H1 (cell line): ENCODE measurements around the gene MINDY3. TPM values are rescaled to one million over a fixed set of nuclear protein-coding genes. Genes with fewer than 3 reads are reported as not detected.

Experiments
- CTCF ChIA-PET: fragments of 300-600 bp; sonication (Branson Sonifier 250); formaldehyde crosslinking; loops from one replicate; lab custom pipeline; 2021; ENCODE audit not compliant: partially characterized antibody; lab: Charles Lee
- POLR2A ChIA-PET: fragments of 300-600 bp; sonication (Branson Sonifier 250); formaldehyde crosslinking; loops from one replicate; lab custom pipeline; 2021; ENCODE audit warnings: inconsistent platforms; ENCODE audit not compliant: partially characterized antibody; lab: Charles Lee
- DNase-seq, 2 experiments: peaks; one replicate each; pipeline versions ENCODE4 v3.0.0 to v3.0.0-alpha.2; 2010 to 2022; ENCODE audit warnings: low spot score in 2 of 2, low read depth in 1 of 2, mixed read lengths in 1 of 2
- FAIRE-seq: peaks from 2 replicates; lab custom pipeline; 2011; peaks lifted over from hg19 to GRCh38; lab: Jason Lieb, UNC
- H2AFZ ChIP-seq: 2 replicates; pipeline ENCODE4 v1.8.1; 2012; ENCODE audit warnings: low read length, inconsistent platforms
- H2AK5ac ChIP-seq: 2 replicates; pipeline ENCODE4 v1.6.1; 2013; ENCODE audit warnings: low read depth, low read length
- H2BK120ac ChIP-seq: replicated peaks from 2 replicates; pipeline ENCODE3; 2013; ENCODE audit warnings: low read depth, low read length, inconsistent platforms
- H2BK12ac ChIP-seq: 2 replicates; pipeline ENCODE4 v1.6.1; 2013; ENCODE audit warnings: low read depth, low read length
- H2BK15ac ChIP-seq: 2 replicates; pipeline ENCODE4 v1.6.1; 2013; ENCODE audit warnings: low read length
- H2BK20ac ChIP-seq: 2 replicates; pipeline ENCODE4 v1.6.1; 2013; ENCODE audit warnings: low read length
- H2BK5ac ChIP-seq: 2 replicates; pipeline ENCODE4 v1.6.1; 2013; ENCODE audit warnings: low read depth, low read length
- H3K14ac ChIP-seq: 2 replicates; pipeline ENCODE4 v1.6.1; 2013; ENCODE audit warnings: inconsistent platforms; ENCODE audit not compliant: insufficient read length
- H3K18ac ChIP-seq: 2 replicates; pipeline ENCODE4 v1.6.1; 2013; ENCODE audit warnings: low read length; ENCODE audit errors: extremely low read depth
- H3K23ac ChIP-seq: 2 replicates; pipeline ENCODE4 v1.6.1; 2013; ENCODE audit warnings: inconsistent platforms; ENCODE audit not compliant: insufficient read length
- H3K23me2 ChIP-seq: 2 replicates; pipeline ENCODE4 v1.6.1; 2013; ENCODE audit warnings: low read depth, low read length
- H3K27ac ChIP-seq: 2 replicates; pipeline ENCODE4 v1.6.1; 2011; ENCODE audit warnings: low read depth, low read length, inconsistent platforms
- H3K27me3 ChIP-seq, 4 experiments: replicated peaks in 1 of 4; 1 replicate in 1 of 4; 2 replicates in 3 of 4; pipeline versions ENCODE4 v1.6.1 to v1.8.1; 2011 to 2013; ENCODE audit warnings: low read length in 3 of 4, mild to moderate bottlenecking in 3 of 4, inconsistent platforms in 2 of 4, mixed read lengths in 2 of 4, moderate library complexity in 1 of 4; ENCODE audit not compliant: control insufficient read depth in 3 of 4, insufficient read depth in 3 of 4; ENCODE audit errors: extremely low read depth in 1 of 4
- H3K36me3 ChIP-seq, 4 experiments: 2 replicates each; pipeline versions ENCODE4 v1.6.1 to v1.8.1; 2011 to 2013; ENCODE audit warnings: mild to moderate bottlenecking in 4 of 4, low read length in 3 of 4, moderate library complexity in 2 of 4, control low read depth in 1 of 4, inconsistent platforms in 1 of 4; ENCODE audit not compliant: insufficient read depth in 4 of 4, control insufficient read depth in 2 of 4
- H3K4ac ChIP-seq: replicated peaks from 2 replicates; pipeline ENCODE3; 2013; ENCODE audit warnings: low read length, low read depth, mixed read lengths, inconsistent platforms; ENCODE audit not compliant: insufficient read length
- H3K4me1 ChIP-seq, 4 experiments: replicated peaks in 1 of 4; 1 replicate in 1 of 4; 2 replicates in 3 of 4; pipeline versions ENCODE4 v1.6.1 to v1.8.1; 2011 to 2013; ENCODE audit warnings: low read length in 3 of 4, inconsistent platforms in 2 of 4, mixed read lengths in 1 of 4; ENCODE audit not compliant: insufficient read depth in 4 of 4, control insufficient read depth in 3 of 4
- H3K4me2 ChIP-seq, 2 experiments: 2 replicates each; pipeline versions ENCODE4 v1.6.1 to v1.8.1; 2011 to 2013; ENCODE audit warnings: low read depth in 2 of 2, low read length in 2 of 2, control low read depth in 1 of 2, inconsistent platforms in 1 of 2, mild to moderate bottlenecking in 1 of 2; ENCODE audit not compliant: insufficient read depth in 1 of 2
- H3K4me3 ChIP-seq, 4 experiments: fragments of 200-600, 300-600 bp in 1 of 4; sonication (generic), shearing (Covaris generic), sonication (Bioruptor Twin) in 1 of 4; 2 replicates each; pipeline versions ENCODE4 v1.5.1 to v1.8.1; 2011 to 2016; ENCODE audit warnings: low read length in 4 of 4, low read depth in 3 of 4, control low read depth in 2 of 4, inconsistent platforms in 2 of 4, mild to moderate bottlenecking in 2 of 4, mixed read lengths in 1 of 4, moderate library complexity in 1 of 4; ENCODE audit not compliant: insufficient read depth in 2 of 4; ENCODE audit errors: extremely low read depth in 1 of 4
- H3K56ac ChIP-seq: replicated peaks from 2 replicates; pipeline ENCODE3; 2013; ENCODE audit warnings: low read depth, mild to moderate bottlenecking, mixed read lengths, low read length, inconsistent platforms; ENCODE audit not compliant: insufficient read length
- H3K79me1 ChIP-seq: 2 replicates; pipeline ENCODE4 v1.6.1; 2013; ENCODE audit warnings: low read depth, low read length, control low read depth
- H3K79me2 ChIP-seq, 2 experiments: 2 replicates each; pipeline versions ENCODE4 v1.6.1 to v1.8.1; 2012 to 2013; ENCODE audit warnings: low read length in 2 of 2, mild to moderate bottlenecking in 2 of 2, inconsistent platforms in 1 of 2; ENCODE audit not compliant: insufficient read depth in 2 of 2, control insufficient read depth in 1 of 2
- H3K9ac ChIP-seq, 4 experiments: replicated peaks in 1 of 4; 1 replicate in 1 of 4; 2 replicates in 3 of 4; pipeline versions ENCODE4 v1.6.1 to v1.8.1; 2011 to 2013; ENCODE audit warnings: low read depth in 3 of 4, low read length in 3 of 4, control low read depth in 2 of 4, mild to moderate bottlenecking in 2 of 4, moderate library complexity in 2 of 4, inconsistent platforms in 1 of 4; ENCODE audit errors: extremely low read depth in 1 of 4
- H3K9me3 ChIP-seq, 2 experiments: 2 replicates each; pipeline versions ENCODE4 v1.6.1 to v1.8.1; 2012 to 2013; ENCODE audit warnings: mild to moderate bottlenecking in 2 of 2, moderate library complexity in 2 of 2, control low read depth in 1 of 2, inconsistent platforms in 1 of 2, low read depth in 1 of 2, low read length in 1 of 2, mixed read lengths in 1 of 2; ENCODE audit not compliant: insufficient read depth in 2 of 2
- H4K20me1 ChIP-seq, 2 experiments: replicated peaks in 1 of 2; 2 replicates each; pipeline versions ENCODE3 to v1.8.1; 2011 to 2013; ENCODE audit warnings: inconsistent platforms in 2 of 2, low read length in 2 of 2, mild to moderate bottlenecking in 1 of 2; ENCODE audit not compliant: insufficient read depth in 2 of 2, control insufficient read depth in 1 of 2
- H4K5ac ChIP-seq: 2 replicates; pipeline ENCODE4 v1.6.1; 2013; ENCODE audit warnings: low read length, low read depth, mixed read lengths, inconsistent platforms; ENCODE audit not compliant: insufficient read length
- H4K8ac ChIP-seq: 2 replicates; pipeline ENCODE4 v1.8.0; 2013; ENCODE audit warnings: mild to moderate bottlenecking, moderate library complexity, low read length, inconsistent platforms; ENCODE audit not compliant: insufficient read depth; ENCODE audit errors: extremely low read depth
- H4K91ac ChIP-seq: replicated peaks from 2 replicates; pipeline ENCODE3; 2013; ENCODE audit warnings: low read length, mixed read lengths, inconsistent platforms; ENCODE audit not compliant: insufficient read length
- BCL11A ChIP-seq, 2 experiments: IDR thresholded peaks; one replicate each; pipeline ENCODE4 v1.6.1; 2011; ENCODE audit warnings: low read depth in 2 of 2, low read length in 2 of 2, mild to moderate bottlenecking in 2 of 2
- CHD1 ChIP-seq: IDR thresholded peaks from 2 replicates; pipeline ENCODE4 v1.6.1; 2012; ENCODE audit warnings: low read depth, low read length, improper control_type of control experiment
- EP300 ChIP-seq, 2 experiments: IDR thresholded peaks; 1 replicate in 1 of 2; 2 replicates in 1 of 2; pipeline ENCODE4 v1.6.1; 2011 to 2012; ENCODE audit warnings: low read depth in 2 of 2, low read length in 2 of 2, mild to moderate bottlenecking in 2 of 2, borderline replicate concordance in 1 of 2, inconsistent platforms in 1 of 2, moderate library complexity in 1 of 2
- EZH2 ChIP-seq: fragments of 200-600 bp; sonication (generic); IDR thresholded peaks from 2 replicates; pipeline ENCODE4 v1.7.1; 2012; ENCODE audit warnings: low read depth, mild to moderate bottlenecking, moderate library complexity, low read length, inconsistent platforms; ENCODE audit not compliant: severe bottlenecking
- GABPA ChIP-seq: IDR thresholded peaks from 2 replicates; pipeline ENCODE4 v1.6.1; 2011; ENCODE audit warnings: mild to moderate bottlenecking, low read length, moderate library complexity, borderline replicate concordance; ENCODE audit not compliant: insufficient read depth
- PHF8 ChIP-seq: fragments of 200-600 bp; sonication (generic); conservative IDR thresholded peaks from 2 replicates; pipeline ENCODE4 v1.7.1; 2012; ENCODE audit warnings: low read depth, mild to moderate bottlenecking, inconsistent platforms, low read length, moderate library complexity
- POLR2AphosphoS5 ChIP-seq: IDR thresholded peaks from 2 replicates; pipeline ENCODE4 v1.6.1; 2011; ENCODE audit warnings: low read depth, low read length
- SP4 ChIP-seq: IDR thresholded peaks from 2 replicates; pipeline ENCODE4 v1.6.1; 2012; ENCODE audit warnings: low read length, inconsistent platforms
- SRF ChIP-seq: IDR thresholded peaks from 2 replicates; pipeline ENCODE4 v1.6.1; 2011; ENCODE audit warnings: mild to moderate bottlenecking, low read depth, low read length, moderate library complexity
- TAF7 ChIP-seq: optimal IDR thresholded peaks from 2 replicates; pipeline ENCODE3; 2011; ENCODE audit warnings: low read depth, mild to moderate bottlenecking, inconsistent platforms, low read length, moderate library complexity, borderline replicate concordance
- TBP ChIP-seq: IDR thresholded peaks from 2 replicates; pipeline ENCODE4 v1.6.1; 2011; ENCODE audit warnings: low read depth, low read length, improper control_type of control experiment
- WGBS, 2 experiments: shearing (Covaris generic) in 1 of 2; methylation state at CpG; one replicate each; pipeline versions ENCODE4 v1.1.6 to v1.1.7; 2013 to 2015; ENCODE audit warnings: low lambda C conversion rate in 2 of 2, mixed read lengths in 2 of 2, inconsistent platforms in 1 of 2, low coverage in 1 of 2, missing lambda C conversion rate in 1 of 2; ENCODE audit not compliant: insufficient replicate concordance in 2 of 2, insufficient coverage in 1 of 2, insufficient read length in 1 of 2; ENCODE audit errors: extremely low coverage in 1 of 2, missing lambda C conversion rate in 1 of 2; 5-methylcytosine and 5-hydroxymethylcytosine counted together
- polyA plus RNA-seq, 7 experiments: library from polyadenylated mRNA; depleted of rRNA in 3 of 7; stranded (reverse) in 5 of 7; unstranded in 2 of 7; fragments of >200 nt in 5 of 7; fragments of 200-250 nt in 2 of 7; gene quantifications; 1 replicate in 5 of 7; 2 replicates in 1 of 7; 4 replicates in 1 of 7; pipeline versions ENCODE4 v1.2.1 to v1.2.3, GENCODE V29; 2011 to 2013; ENCODE audit warnings: missing spikeins in 2 of 7, mixed read lengths in 2 of 7
- total RNA-seq: library from RNA; stranded (reverse); fragmentation: NEBNext Ultra II Directional; extraction: Animal tissue kit (Norgen Biotek cat#: 25700); gene quantifications from 2 replicates; pipeline ENCODE4 v1.2.1, GENCODE V29; 2021
- TF ChIP-seq, protein P1 (sequence below): IDR thresholded peaks from 2 replicates; pipeline ENCODE4 v1.6.1; 2012; ENCODE audit warnings: low read length, inconsistent platforms

MINDY3 gene
- total and polyA plus RNA-seq, 2 of the 8 experiments (the other 6 are each of a cell fraction or from before 2014, with no cell fraction given): 4.6 to 13.6 TPM

DNA sequence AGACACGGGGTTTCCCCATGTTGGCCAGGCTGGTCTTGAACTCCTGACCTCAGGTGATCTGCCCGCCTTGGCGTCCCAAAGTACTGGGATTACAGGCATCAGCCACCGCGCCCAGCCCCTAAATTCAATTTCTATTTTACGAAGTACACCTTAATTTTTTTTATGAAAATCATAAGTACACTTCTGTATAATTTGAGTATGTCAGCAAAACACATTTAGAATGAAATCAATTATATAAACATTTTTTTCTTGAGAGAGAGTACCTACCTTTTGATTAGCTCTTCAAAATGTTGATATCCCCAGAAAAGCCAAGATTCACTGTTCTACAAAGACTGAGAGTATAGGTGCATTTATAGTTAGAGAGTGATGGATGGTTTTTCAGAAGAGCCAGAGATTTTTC, 120.0 kb downstream of the MINDY3 start:
- no peak for FAIRE-seq
- Histone ChIP-seq H2BK20ac (no peak overlapping the region), H2AK5ac (no peak overlapping the region), H4K91ac (no peak overlapping the region), H2BK12ac (no peak overlapping the region), H3K23ac (no peak overlapping the region), H3K27ac (no peak overlapping the region), H3K36me3 (no peaks in the 10 kb centered on the region), H3K4me3 (no peak overlapping the region), H4K5ac (no peak overlapping the region), H2BK5ac (no peak overlapping the region), H3K18ac (no peak overlapping the region), H3K56ac (no peak overlapping the region), H2AFZ (no peak overlapping the region), H3K9me3 (no peaks in the 10 kb centered on the region), H3K27me3 (no peaks in the 10 kb centered on the region), H3K23me2 (no peaks in the 10 kb centered on the region), H3K79me1 (no peaks in the 10 kb centered on the region), H2BK15ac (no peak overlapping the region), H2BK120ac (no peak overlapping the region), H3K4ac (no peak overlapping the region), H3K79me2 (no peaks in the 10 kb centered on the region), H3K9ac (no peak overlapping the region), H4K20me1 (no peaks in the 10 kb centered on the region), H3K4me1 (no peaks in the 10 kb centered on the region), H3K4me2 (no peak overlapping the region), H4K8ac (no peak overlapping the region), H3K14ac (no peak overlapping the region)
- CTCF ChIA-PET: interaction anchor here (0.6 to 3.3 kb wide), 4 partner anchors 10 to 137 kb away, joined by 3 to 15 read pairs (median 4); partner anchors contain the start of gene ITGA8
- DNase-seq: no peak
- POLR2A ChIA-PET: interaction anchor here (0.5 to 1.0 kb wide), 2 partner anchors 10 to 765 kb away, joined by 3 read pairs; no protein-coding TSS in a partner anchor
- 91% methylated on average over 6 of the region's 6 CpGs; no CpG with 5 or more reads in 1 of the 2 experiments for WGBS, 2 experiments
- TF ChIP-seq GABPA (no peak), SP4 (no peak), BCL11A (IDR thresholded peaks at IDR 0.05; ENCODE audit: low read depth in 2 of 2, low read length in 2 of 2) (no peak), CHD1 (no peak), TBP (no peak), TAF7 (no peak), PHF8 (no peak), POLR2AphosphoS5 (no peak), EZH2 (no peak), EP300 (IDR thresholded peaks at IDR 0.05; ENCODE audit: borderline replicate concordance in 1 of 2, low read depth in 2 of 2, low read length in 2 of 2) (no peak), SRF (no peak)
- TF ChIP-seq, protein P1, sequence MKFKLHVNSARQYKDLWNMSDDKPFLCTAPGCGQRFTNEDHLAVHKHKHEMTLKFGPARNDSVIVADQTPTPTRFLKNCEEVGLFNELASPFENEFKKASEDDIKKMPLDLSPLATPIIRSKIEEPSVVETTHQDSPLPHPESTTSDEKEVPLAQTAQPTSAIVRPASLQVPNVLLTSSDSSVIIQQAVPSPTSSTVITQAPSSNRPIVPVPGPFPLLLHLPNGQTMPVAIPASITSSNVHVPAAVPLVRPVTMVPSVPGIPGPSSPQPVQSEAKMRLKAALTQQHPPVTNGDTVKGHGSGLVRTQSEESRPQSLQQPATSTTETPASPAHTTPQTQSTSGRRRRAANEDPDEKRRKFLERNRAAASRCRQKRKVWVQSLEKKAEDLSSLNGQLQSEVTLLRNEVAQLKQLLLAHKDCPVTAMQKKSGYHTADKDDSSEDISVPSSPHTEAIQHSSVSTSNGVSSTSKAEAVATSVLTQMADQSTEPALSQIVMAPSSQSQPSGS: no peak
